Fibroblast of pulmonary artery (primary cell): ENCODE data around the gene AR.

Experiments used
- DNase-seq: peaks from one replicate; pipeline ENCODE4 v3.0.0-alpha.2; 2010; ENCODE audit warnings: low read depth
- H3K4me3 ChIP-seq: replicated peaks from 2 replicates; pipeline ENCODE4 v1.5.1; 2011; ENCODE audit warnings: low read depth, mild to moderate bottlenecking, control low read depth, low read length, moderate library complexity
- TF ChIP-seq, protein P1 (sequence below): IDR thresholded peaks from 2 replicates; pipeline ENCODE4 v1.5.1; 2011; ENCODE audit warnings: mild to moderate bottlenecking, control low read depth, low read length, inconsistent platforms; ENCODE audit errors: missing control alignments

AR gene

DNA sequence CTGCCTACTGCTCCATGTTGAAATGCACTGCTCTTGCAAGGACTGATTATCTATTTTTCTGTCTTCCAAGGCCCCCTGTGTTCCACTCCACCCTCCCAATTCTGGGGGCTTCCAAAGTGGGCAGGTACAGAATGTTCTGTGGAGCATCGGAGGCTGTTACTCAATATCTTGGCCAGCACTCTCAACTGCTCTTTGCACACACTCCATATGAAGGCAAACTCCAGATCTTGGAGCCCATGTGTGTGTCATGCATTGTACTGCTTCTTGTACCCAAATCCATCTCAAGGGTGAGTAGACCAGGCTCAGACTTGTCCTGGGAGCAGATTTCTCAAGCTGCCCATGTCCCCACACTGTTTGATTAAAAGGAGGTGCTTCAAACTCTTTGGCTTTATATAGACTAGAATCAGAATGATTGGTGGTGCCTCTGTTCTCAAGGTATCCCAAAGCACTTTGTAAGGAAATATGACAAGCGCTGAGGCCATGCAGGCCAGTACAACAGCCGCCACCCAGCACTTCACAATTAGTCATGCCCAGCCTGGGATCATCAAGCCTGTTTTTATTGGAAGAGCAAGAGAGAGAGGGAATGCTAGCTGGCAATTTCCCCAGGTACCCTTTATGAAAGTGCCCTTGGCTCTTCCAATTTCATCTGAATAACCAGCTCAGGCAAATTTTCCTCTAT lies 44.3 kb downstream of the AR start:
- TF ChIP-seq, protein P1, sequence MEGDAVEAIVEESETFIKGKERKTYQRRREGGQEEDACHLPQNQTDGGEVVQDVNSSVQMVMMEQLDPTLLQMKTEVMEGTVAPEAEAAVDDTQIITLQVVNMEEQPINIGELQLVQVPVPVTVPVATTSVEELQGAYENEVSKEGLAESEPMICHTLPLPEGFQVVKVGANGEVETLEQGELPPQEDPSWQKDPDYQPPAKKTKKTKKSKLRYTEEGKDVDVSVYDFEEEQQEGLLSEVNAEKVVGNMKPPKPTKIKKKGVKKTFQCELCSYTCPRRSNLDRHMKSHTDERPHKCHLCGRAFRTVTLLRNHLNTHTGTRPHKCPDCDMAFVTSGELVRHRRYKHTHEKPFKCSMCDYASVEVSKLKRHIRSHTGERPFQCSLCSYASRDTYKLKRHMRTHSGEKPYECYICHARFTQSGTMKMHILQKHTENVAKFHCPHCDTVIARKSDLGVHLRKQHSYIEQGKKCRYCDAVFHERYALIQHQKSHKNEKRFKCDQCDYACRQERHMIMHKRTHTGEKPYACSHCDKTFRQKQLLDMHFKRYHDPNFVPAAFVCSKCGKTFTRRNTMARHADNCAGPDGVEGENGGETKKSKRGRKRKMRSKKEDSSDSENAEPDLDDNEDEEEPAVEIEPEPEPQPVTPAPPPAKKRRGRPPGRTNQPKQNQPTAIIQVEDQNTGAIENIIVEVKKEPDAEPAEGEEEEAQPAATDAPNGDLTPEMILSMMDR: no peak
- no peak overlapping the region for H3K4me3 ChIP-seq
- peak; percentile 12 for DNase-seq

DNA sequence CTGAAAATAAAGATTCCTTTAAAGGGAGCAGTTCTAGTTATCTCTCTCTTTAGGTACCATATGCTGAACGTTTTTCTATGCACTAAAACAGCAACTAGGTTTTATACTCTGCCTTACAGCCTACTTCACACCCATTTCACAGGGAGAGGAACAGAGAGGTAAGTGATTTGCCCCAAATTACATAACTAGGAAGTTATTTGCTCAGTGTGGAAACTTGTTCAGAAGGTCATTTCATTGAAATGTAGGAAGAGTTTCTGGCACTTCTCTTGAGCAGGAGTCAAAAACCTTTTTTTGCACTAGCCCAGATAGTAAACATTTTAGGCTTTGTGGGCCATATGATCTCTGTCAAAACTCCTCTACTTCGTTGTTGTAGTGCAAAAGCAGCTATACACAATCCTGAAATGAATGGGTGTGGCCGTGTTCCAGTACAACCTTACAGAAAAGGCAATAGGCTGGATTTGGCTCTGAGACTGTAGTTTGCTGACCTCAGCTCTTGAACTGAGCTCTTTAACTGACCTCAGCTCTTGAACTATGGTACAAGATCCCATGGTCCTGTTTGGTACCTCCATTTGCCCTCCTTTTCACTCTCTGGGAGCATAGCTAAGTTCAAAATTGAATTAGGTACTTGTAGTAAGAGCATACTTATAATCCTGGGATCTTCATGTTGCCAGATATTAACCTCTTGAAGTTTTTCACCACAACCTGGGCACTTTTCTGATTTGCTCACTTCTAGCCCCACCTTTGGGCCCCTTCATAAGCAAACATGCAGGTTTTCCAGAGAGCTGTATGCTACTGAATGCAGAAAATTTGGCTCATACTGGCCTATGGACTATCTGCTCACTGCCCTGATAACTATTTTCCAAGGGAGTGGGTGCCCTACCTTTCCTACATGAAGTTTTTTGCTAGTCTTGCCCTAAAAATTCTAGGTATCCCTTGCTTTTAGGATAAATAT lies 53.3 kb downstream of the AR start:
- DNase-seq: no peak
- TF ChIP-seq, protein P1: no peak
- H3K4me3 ChIP-seq: no peak overlapping the region

- TF ChIP-seq, protein P1: no peak
- DNase-seq: no peak
- H3K4me3 ChIP-seq: no peak overlapping the region
Measured at GRCh38 chrX:67599532-67599931, 55.7 kb downstream of the AR start.

DNA sequence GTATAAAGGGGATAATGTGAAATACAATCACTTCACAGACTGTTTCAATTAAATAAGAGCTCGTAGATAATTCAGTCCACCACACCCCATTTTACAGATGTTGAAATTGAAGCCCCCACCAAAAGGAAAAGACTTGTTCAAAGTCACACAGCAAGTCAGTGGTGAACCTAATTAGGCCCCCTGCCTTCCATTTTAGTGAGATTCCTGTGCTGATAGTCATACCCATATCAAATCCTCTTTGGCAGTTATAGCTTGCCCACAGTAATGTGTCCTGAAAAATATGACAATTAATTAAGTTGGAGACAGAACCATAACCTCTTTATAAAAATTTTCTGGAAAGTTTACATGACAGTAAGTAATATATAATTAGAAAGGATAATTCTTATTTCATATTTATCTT lies 58.0 kb downstream of the AR start:
- no peak for DNase-seq

GRCh38 chrX:67604979-67605703 lies 61.3 kb downstream of the AR start:
- TF ChIP-seq, protein P1: peak; percentile 25
- DNase-seq: peak; percentile 90
- H3K4me3 ChIP-seq: no peak overlapping the region

More for the DNA sequence above, 58.0 kb downstream of the AR start:
- H3K4me3 ChIP-seq: no peak overlapping the region
- TF ChIP-seq, protein P1: no peak

DNA sequence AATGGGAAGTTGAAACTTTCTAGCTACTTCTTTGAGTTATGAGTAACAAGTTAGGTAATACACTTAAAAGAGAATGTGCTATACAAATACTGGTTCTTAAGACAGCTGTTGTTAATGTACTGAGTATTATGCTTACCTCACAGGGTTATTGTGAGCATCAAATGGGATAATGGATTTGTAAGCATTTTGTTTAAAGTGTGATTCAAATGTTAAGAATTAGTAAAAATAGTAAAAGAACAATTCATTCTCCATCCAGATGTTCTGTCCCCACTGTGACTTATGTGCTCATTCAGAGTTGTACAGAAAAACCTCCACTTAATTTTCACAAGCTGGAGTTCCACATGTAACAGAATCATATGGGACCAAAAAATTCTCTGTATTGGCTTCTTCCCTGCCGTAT lies 63.6 kb downstream of the AR start:
- H3K4me3 ChIP-seq: no peak overlapping the region
- TF ChIP-seq, protein P1: no peak
- no peak for DNase-seq
